GM12874 (cell line): ENCODE data around the gene UQCC2.

Experiments
- TF ChIP-seq, protein P1 (sequence below): IDR thresholded peaks from 2 replicates; pipeline ENCODE4 v1.5.1; 2011; ENCODE audit warnings: low read depth, mild to moderate bottlenecking, control low read depth, low read length, moderate library complexity; ENCODE audit not compliant: insufficient read depth

Gene UQCC2

DNA sequence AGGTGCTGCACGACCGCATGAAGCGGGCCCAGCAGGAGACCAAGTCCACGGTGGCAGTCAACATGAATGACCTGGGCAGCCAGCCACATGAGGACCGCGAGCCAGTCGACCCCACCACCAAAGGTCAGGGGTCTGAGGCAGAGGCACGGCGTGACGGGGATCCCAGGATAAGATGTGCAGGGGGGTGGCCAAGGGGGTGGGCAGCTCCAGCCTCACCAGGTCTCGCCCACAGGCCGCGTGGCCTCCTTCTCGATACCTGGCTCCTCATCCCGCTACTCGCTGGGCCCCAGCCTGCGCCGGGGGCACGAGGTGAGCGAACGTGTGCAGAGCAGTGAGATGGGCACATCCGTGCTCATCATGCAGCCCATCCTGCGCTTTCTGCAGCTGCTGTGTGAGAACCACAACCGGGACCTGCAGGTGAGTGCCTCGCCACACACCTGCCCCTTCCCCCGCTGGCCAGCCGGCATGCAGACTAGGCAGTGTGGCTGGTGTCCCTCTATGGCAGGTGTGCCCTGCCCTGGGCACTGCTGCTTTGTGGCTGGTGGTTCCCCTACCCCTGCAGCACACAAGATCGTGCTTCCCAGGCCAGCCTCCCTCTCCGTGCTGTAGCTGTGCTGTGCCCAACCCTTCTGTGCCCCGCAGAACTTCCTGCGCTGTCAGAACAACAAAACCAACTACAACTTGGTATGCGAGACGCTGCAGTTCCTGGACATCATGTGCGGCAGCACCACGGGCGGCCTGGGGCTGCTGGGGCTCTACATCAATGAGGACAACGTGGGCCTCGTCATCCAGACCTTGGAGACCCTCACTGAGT is 25.9 kb downstream of the UQCC2 start:
- TF ChIP-seq, protein P1, sequence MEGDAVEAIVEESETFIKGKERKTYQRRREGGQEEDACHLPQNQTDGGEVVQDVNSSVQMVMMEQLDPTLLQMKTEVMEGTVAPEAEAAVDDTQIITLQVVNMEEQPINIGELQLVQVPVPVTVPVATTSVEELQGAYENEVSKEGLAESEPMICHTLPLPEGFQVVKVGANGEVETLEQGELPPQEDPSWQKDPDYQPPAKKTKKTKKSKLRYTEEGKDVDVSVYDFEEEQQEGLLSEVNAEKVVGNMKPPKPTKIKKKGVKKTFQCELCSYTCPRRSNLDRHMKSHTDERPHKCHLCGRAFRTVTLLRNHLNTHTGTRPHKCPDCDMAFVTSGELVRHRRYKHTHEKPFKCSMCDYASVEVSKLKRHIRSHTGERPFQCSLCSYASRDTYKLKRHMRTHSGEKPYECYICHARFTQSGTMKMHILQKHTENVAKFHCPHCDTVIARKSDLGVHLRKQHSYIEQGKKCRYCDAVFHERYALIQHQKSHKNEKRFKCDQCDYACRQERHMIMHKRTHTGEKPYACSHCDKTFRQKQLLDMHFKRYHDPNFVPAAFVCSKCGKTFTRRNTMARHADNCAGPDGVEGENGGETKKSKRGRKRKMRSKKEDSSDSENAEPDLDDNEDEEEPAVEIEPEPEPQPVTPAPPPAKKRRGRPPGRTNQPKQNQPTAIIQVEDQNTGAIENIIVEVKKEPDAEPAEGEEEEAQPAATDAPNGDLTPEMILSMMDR, result no peak

DNA sequence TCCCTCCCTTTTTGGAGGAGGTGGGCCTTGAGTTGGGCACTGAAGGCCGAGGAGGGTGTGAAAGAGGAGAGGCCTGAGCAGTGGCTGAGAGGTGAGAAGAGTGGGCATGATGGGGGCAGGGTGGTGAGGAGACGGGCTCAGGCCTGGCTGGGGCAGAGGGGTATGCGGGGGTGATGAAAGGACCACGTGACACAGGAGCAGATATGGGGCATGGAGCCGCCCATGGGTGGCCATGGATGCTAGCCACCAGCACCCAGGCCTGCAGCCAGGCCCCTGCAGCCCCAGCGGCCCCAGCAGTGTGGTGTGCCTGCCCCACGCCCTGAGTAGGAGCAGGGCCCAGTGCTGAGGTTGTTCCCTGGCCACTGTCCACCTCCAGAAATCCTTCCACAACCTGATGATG is 26.5 kb downstream of the UQCC2 start:
- TF ChIP-seq, protein P1, result no peak

DNA sequence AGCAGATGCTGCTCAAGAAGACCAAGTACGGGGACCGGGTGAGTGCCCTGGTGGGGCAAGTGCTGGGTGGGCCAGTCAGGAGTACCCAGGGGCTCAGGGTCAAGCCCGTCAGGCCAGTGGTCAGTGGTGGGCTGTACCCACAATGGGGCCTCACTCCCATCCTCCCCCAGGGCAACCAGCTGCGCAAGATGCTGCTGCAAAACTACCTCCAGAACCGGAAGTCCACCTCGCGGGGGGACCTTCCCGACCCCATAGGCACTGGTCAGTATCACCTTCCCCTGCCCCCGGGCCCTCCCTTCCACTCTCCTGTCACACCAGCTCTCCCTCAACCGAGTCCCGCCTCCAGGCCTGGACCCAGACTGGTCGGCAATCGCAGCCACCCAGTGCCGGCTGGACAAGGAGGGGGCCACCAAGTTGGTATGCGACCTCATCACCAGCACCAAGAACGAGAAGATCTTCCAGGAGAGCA is 27.0 kb downstream of the UQCC2 start:
- TF ChIP-seq, protein P1, result no peak

DNA sequence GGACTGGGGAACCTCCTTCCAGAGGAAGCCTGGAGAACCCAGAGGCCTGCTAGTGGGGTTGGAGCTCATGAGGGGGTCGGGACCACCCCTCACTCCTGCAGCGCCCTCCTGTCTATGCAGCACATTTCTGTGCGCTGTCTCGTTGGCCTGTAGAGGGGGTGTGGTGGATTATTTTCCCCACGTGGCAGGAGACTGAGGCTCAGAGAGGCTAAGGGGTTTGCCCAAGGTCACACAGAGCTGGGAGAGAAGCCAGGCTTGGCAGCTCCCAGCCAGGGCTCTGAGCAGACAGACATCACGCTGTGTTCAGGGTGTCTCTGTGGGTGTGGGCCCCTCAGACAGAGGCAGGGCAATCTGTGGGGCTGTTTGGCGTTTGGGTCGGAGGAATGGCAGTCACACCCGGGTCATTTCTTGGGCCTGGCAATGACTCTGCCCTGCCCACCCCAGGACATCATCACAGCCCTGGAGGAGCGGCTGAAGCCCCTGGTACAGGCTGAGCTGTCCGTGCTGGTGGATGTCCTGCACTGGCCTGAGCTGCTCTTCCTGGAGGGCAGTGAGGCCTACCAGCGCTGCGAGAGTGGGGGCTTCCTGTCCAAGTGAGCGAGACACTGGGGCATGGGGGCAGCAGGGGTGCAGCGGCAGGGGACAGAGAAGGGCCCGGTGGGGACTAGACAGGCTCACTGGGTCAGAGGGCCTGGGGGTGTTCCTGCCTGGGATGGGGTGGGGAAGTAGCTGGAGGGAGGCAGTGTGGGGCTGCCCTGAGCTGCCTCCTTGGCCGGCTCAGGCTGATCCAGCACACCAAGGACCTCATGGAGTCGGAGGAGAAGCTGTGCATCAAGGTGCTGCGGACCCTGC is 27.7 kb downstream of the UQCC2 start:
- TF ChIP-seq, protein P1, result no peak

DNA sequence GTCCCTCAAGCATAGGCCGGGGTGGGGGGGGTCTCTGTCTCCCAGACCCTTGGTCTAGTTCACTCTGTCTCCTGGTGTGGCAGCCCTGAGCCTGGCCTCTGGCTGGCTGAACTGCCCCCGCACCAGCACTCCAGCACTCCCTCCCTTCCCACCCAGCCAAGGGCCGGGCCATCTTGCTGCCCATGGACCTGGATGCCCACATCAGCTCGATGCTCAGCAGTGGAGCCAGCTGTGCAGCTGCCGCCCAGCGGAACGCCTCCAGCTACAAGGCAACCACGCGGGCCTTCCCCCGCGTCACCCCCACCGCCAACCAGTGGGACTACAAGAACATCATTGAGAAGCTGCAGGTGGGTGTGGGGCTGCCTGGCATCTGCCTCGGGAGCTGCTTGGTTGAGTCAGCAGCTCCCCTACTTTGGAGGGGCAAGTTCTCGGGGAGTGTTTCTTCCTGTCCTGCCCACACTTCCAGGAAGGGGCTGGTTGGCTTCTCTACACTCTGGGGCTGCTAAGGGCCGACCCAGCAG is 28.4 kb downstream of the UQCC2 start:
- TF ChIP-seq, protein P1, result no peak

DNA sequence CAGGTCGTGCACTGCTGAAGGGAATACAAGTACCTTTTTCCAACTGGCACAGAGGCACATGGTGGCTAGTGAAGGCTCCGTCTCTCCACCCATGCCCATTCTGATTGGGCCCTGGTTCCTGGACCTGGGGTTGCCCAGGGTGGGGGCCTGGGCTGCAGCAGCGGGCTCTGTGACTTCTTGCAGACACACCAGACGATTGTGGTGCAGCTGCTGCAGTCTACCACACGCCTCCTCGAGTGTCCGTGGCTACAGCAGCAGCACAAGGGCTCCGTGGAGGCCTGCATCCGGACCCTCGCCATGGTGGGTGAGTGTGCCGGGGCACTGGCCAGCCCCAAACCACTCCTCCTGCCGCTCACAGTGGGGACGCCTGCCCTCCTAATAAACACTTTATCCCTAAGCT is 29.2 kb downstream of the UQCC2 start:
- TF ChIP-seq, protein P1, result no peak

DNA sequence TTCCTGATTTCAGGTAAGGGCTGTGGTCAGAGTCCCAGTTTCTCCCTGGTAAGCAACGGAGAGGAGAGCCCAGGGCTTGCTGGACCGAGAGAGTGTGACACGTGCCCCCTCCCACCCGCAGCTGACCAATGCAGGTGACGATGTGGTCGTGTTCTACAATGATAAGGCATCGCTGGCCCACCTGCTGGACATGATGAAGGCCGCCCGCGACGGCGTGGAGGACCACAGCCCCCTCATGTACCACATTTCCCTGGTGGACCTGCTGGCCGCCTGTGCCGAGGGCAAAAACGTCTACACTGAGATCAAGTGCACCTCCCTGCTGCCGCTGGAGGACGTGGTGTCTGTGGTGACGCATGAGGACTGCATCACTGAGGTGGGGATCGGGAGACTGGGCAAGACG is 31.7 kb downstream of the UQCC2 start:
- TF ChIP-seq, protein P1, result no peak
